Adrenal gland (tissue), 5 donors: ENCODE measurements around the gene GPR176.

Source experiments
- POLR2A ChIP-seq, 2 donors: fragments of 450-650 bp; IDR thresholded peaks; one replicate each; pipeline ENCODE4 v1.6.1; 2017; ENCODE audit warnings: antibody characterized with exemption in 2 of 2, mild to moderate bottlenecking in 2 of 2, moderate library complexity in 1 of 2
- TF ChIP-seq, protein P1 (sequence below), 6 experiments: fragments of 450-650 bp in 4 of 6; fragments of 200-600 bp in 2 of 6; sonication (generic) in 1 of 6; IDR thresholded peaks; 1 replicate in 5 of 6; 2 replicates in 1 of 6; pipeline versions ENCODE4 v1.5.1 to v1.8.0; 2016 to 2021; ENCODE audit warnings: antibody characterized with exemption in 6 of 6, mild to moderate bottlenecking in 2 of 6, moderate library complexity in 1 of 6
- donor health status: DM: no; HTN: no; CAD: no.

DNA sequence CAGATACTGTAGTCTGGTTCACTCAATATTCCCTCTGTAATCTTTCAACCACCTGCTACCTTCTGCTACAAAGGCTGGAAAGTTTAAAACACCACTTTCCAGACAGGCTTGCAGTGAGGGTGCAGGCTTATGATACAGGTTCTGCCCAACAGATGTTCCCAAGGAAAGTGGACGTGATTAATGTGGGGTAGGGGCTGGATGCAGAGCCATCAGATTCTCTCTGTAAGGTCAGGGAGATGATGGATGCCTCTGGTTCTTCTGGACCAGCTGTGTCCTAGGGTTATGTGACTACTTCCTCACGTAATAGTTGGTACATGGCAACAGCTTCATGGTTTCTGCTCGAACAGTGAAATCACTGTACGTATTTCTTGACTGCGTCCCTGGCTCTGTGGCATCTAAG is 11.1 kb downstream of the GPR176 start:
- TF ChIP-seq, protein P1, sequence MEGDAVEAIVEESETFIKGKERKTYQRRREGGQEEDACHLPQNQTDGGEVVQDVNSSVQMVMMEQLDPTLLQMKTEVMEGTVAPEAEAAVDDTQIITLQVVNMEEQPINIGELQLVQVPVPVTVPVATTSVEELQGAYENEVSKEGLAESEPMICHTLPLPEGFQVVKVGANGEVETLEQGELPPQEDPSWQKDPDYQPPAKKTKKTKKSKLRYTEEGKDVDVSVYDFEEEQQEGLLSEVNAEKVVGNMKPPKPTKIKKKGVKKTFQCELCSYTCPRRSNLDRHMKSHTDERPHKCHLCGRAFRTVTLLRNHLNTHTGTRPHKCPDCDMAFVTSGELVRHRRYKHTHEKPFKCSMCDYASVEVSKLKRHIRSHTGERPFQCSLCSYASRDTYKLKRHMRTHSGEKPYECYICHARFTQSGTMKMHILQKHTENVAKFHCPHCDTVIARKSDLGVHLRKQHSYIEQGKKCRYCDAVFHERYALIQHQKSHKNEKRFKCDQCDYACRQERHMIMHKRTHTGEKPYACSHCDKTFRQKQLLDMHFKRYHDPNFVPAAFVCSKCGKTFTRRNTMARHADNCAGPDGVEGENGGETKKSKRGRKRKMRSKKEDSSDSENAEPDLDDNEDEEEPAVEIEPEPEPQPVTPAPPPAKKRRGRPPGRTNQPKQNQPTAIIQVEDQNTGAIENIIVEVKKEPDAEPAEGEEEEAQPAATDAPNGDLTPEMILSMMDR (IDR thresholded peaks at IDR 0.05): no peak
- TF ChIP-seq POLR2A (IDR thresholded peaks at IDR 0.05): no peak
